K562 (cell line): ENCODE data around the gene PCNX3. TPM values are rescaled to one million over a fixed set of nuclear protein-coding genes. Genes with fewer than 3 reads are reported as not detected.
A peak's percentile ranks its signal among the peaks of the same experiment; 100 is the strongest.

Source experiments
- ATF7 ChIP-seq: fragments of 450-650 bp; IDR thresholded peaks from 2 replicates; pipeline ENCODE4 v1.7.1; 2014; ENCODE audit warnings: mild to moderate bottlenecking, moderate library complexity
- DIDO1 ChIP-seq: fragments of 450-650 bp; IDR thresholded peaks from 2 replicates; pipeline ENCODE4 v1.6.1; 2016; ENCODE audit warnings: low read depth, missing biosample characterization, missing genetic modification characterization
- DMBX1 ChIP-seq: fragments of 250-450 bp; sonication (Bioruptor Pico); IDR thresholded peaks from 2 replicates; pipeline ENCODE4 v1.8.0; 2022; ENCODE audit warnings: inconsistent platforms, mild to moderate bottlenecking, moderate library complexity, borderline replicate concordance
- DNMT1 ChIP-seq: fragments of 450-650 bp; IDR thresholded peaks from 2 replicates; pipeline ENCODE4 v1.6.1; 2016; ENCODE audit warnings: antibody characterized with exemption, mild to moderate bottlenecking
- GATAD2A ChIP-seq: fragments of 450-650 bp; IDR thresholded peaks from 2 replicates; pipeline ENCODE4 v1.6.1; 2017
- HNRNPUL1 ChIP-seq: fragments of 200-400 bp; formaldehyde crosslinking; IDR thresholded peaks from 2 replicates; pipeline ENCODE4 v1.6.1; 2017; ENCODE audit warnings: low read length
- HOXB6 ChIP-seq: fragments of 250-450 bp; sonication (Bioruptor Pico); IDR thresholded peaks from 2 replicates; pipeline ENCODE4 v1.5.1; 2022; ENCODE audit warnings: mild to moderate bottlenecking, borderline replicate concordance
- IFI16 ChIP-seq: fragments of 250-450 bp; sonication (Bioruptor Pico); IDR thresholded peaks from 2 replicates; pipeline ENCODE4 v2.1.2; 2022; ENCODE audit warnings: mild to moderate bottlenecking, inconsistent platforms
- KDM1A ChIP-seq, 2 experiments: fragments of 450-650 bp; IDR thresholded peaks; 2 replicates each; pipeline ENCODE4 v1.6.1; 2016; ENCODE audit warnings: mild to moderate bottlenecking in 2 of 2
- KDM5B ChIP-seq: fragments of 200-600 bp; sonication (generic); IDR thresholded peaks from 2 replicates; pipeline ENCODE4 v1.6.1; 2012; ENCODE audit warnings: low read depth, mild to moderate bottlenecking, moderate library complexity, low read length, control low read depth, inconsistent platforms; ENCODE audit not compliant: insufficient replicate concordance
- LCOR ChIP-seq: sonication (generic); formaldehyde crosslinking; IDR thresholded peaks from 2 replicates; pipeline ENCODE4 v1.8.0; 2022; ENCODE audit warnings: mild to moderate bottlenecking, missing genetic modification reagents
- MXI1 ChIP-seq: IDR thresholded peaks from 2 replicates; pipeline ENCODE4 v1.6.1; 2011; ENCODE audit warnings: low read depth, mild to moderate bottlenecking, improper control_type of control experiment, low read length
- NCOA4 ChIP-seq: fragments of 450-650 bp; IDR thresholded peaks from 2 replicates; pipeline ENCODE4 v1.6.1; 2018; ENCODE audit warnings: mild to moderate bottlenecking; ENCODE audit not compliant: partially characterized antibody
- NCOR1 ChIP-seq: fragments of 450-650 bp; IDR thresholded peaks from 2 replicates; pipeline ENCODE4 v1.6.1; 2016; ENCODE audit warnings: mild to moderate bottlenecking, moderate library complexity
- NELFE ChIP-seq: IDR thresholded peaks from 2 replicates; pipeline ENCODE4 v1.6.1; 2011; ENCODE audit warnings: mild to moderate bottlenecking; ENCODE audit not compliant: insufficient read depth, insufficient read length
- RCOR1 ChIP-seq, 2 experiments: IDR thresholded peaks; 2 replicates each; pipeline ENCODE4 v1.6.1; 2012; ENCODE audit warnings: low read depth in 2 of 2, low read length in 2 of 2, borderline replicate concordance in 1 of 2, improper control_type of control experiment in 1 of 2
- SIRT6 ChIP-seq: IDR thresholded peaks from one replicate; pipeline ENCODE4 v1.6.1; 2012; ENCODE audit warnings: low read depth, mild to moderate bottlenecking, control low read depth, inconsistent platforms, low read length, moderate library complexity
- SRSF3 ChIP-seq: fragments of 200-400 bp; formaldehyde crosslinking; IDR thresholded peaks from 2 replicates; pipeline ENCODE4 v1.6.1; 2016; ENCODE audit warnings: mild to moderate bottlenecking, low read length, moderate library complexity; ENCODE audit not compliant: insufficient read depth
- ZFX ChIP-seq: sonication (generic); formaldehyde crosslinking; IDR thresholded peaks from 2 replicates; pipeline ENCODE4 v1.8.0; 2022; ENCODE audit warnings: mild to moderate bottlenecking, missing genetic modification reagents, moderate library complexity
- polyA plus RNA-seq, 8 experiments: library from polyadenylated mRNA; depleted of rRNA in 4 of 8; stranded (reverse) in 5 of 8; unstranded in 3 of 8; fragments of >200 nt; fragmentation: Nextera tagmentation in 2 of 8; fragmentation: Illumina TruSeq in 1 of 8; extraction: Ambion mirVana in 2 of 8; extraction: Trizol in 1 of 8; gene quantifications; 2 replicates each; pipeline versions ENCODE4 v1.2.1 to v1.2.3, GENCODE V29; 2011 to 2014; ENCODE audit warnings: inconsistent platforms in 1 of 8, missing spikeins in 1 of 8
- total RNA-seq, 7 experiments: library from RNA; depleted of rRNA in 6 of 7; stranded (reverse); fragments of >200 nt in 6 of 7; fragmentation: Illumina TruSeq in 2 of 7; extraction: Trizol in 2 of 7; gene quantifications; 2 replicates each; pipeline versions ENCODE4 v1.2.1 to v1.2.3, GENCODE V29; 2011 to 2021; ENCODE audit warnings: low replicate concordance in 1 of 7
- TF ChIP-seq, protein P1 (sequence below): sonication (generic); formaldehyde crosslinking; IDR thresholded peaks from 2 replicates; pipeline ENCODE4 v1.8.1; 2023; ENCODE audit warnings: mild to moderate bottlenecking, missing genetic modification reagents, moderate library complexity
- TF ChIP-seq, protein P2 (sequence below): sonication (generic); formaldehyde crosslinking; IDR thresholded peaks from 2 replicates; pipeline ENCODE4 v1.8.1; 2023; ENCODE audit warnings: mild to moderate bottlenecking, missing genetic modification reagents
- TF ChIP-seq, protein P3 (sequence below): fragments of 450-650 bp; IDR thresholded peaks from 2 replicates; pipeline ENCODE4 v1.6.1; 2014; ENCODE audit warnings: low read depth, mild to moderate bottlenecking, moderate library complexity, borderline replicate concordance
- TF ChIP-seq, protein P4 (sequence below): sonication (generic); formaldehyde crosslinking; IDR thresholded peaks from 2 replicates; pipeline ENCODE4 v1.4.0; 2020; ENCODE audit warnings: mild to moderate bottlenecking, missing genetic modification reagents

The PCNX3 gene
- total and polyA plus RNA-seq, 9 of the 15 experiments (the other 6 are each of a cell fraction or from before 2014, with no cell fraction given): 0.11 to 47.8 (median 12.8) TPM

DNA sequence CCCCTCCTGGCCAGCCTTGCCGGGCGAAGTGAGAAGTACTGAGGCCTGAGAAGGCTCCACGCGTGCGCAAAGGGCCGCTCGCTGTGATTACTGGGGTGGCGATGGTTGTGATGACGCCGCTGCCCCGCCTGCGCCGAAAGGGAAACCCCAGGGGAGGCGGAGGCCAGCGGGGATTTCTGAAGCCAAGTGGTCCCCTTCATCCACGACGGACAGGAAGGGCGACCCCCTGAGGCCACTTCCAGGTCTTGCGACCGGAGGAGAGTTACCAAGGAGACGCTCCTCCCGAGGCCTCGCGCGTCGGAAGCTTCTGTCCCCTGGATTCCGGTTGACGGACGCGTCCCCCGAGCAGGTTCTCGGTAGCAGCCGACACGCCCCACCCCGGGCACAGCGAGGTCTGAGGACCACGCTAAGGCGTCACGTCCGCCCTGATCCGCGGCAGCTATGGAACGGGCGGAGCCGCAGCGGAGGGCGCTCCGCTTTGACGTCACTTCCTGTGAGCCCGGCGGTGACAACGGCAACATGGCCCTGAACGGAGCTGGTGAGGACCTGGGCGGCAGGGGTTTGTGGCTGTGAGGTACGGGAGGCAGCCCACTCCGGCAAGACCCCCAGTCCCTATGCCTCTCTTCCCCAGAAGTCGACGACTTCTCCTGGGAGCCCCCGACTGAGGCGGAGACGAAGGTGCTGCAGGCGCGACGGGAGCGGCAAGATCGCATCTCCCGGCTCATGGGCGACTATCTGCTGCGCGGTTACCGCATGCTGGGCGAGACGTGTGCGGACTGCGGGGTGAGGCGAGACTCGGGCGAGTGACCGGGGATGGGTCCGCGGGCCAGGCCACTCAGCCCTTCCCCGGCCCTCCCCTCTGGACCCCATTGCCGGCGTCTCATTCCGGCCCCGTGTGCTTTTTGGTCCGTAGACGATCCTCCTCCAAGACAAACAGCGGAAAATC, 45.3 kb upstream of the PCNX3 start, which contains the start of gene ZNRD2 (continued):
- TF ChIP-seq DMBX1 (CRISPR knock-in tag): no peak
- TF ChIP-seq GATAD2A: no peak
- TF ChIP-seq DNMT1: no peak
- TF ChIP-seq, protein P1, sequence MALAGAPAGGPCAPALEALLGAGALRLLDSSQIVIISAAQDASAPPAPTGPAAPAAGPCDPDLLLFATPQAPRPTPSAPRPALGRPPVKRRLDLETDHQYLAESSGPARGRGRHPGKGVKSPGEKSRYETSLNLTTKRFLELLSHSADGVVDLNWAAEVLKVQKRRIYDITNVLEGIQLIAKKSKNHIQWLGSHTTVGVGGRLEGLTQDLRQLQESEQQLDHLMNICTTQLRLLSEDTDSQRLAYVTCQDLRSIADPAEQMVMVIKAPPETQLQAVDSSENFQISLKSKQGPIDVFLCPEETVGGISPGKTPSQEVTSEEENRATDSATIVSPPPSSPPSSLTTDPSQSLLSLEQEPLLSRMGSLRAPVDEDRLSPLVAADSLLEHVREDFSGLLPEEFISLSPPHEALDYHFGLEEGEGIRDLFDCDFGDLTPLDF (CRISPR knock-in tag): no peak
- TF ChIP-seq SRSF3: no peak
- TF ChIP-seq, protein P2, sequence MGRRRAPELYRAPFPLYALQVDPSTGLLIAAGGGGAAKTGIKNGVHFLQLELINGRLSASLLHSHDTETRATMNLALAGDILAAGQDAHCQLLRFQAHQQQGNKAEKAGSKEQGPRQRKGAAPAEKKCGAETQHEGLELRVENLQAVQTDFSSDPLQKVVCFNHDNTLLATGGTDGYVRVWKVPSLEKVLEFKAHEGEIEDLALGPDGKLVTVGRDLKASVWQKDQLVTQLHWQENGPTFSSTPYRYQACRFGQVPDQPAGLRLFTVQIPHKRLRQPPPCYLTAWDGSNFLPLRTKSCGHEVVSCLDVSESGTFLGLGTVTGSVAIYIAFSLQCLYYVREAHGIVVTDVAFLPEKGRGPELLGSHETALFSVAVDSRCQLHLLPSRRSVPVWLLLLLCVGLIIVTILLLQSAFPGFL (CRISPR knock-in tag): no peak
- TF ChIP-seq HNRNPUL1: no peak
- TF ChIP-seq LCOR (CRISPR knock-in tag): peak; percentile 88; the same call in 1 of the 2 replicates
- TF ChIP-seq NCOR1: no peak
- TF ChIP-seq, protein P3, sequence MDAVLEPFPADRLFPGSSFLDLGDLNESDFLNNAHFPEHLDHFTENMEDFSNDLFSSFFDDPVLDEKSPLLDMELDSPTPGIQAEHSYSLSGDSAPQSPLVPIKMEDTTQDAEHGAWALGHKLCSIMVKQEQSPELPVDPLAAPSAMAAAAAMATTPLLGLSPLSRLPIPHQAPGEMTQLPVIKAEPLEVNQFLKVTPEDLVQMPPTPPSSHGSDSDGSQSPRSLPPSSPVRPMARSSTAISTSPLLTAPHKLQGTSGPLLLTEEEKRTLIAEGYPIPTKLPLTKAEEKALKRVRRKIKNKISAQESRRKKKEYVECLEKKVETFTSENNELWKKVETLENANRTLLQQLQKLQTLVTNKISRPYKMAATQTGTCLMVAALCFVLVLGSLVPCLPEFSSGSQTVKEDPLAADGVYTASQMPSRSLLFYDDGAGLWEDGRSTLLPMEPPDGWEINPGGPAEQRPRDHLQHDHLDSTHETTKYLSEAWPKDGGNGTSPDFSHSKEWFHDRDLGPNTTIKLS: peak; percentile 71; the same call in 1 of the 2 replicates
- TF ChIP-seq, protein P4, sequence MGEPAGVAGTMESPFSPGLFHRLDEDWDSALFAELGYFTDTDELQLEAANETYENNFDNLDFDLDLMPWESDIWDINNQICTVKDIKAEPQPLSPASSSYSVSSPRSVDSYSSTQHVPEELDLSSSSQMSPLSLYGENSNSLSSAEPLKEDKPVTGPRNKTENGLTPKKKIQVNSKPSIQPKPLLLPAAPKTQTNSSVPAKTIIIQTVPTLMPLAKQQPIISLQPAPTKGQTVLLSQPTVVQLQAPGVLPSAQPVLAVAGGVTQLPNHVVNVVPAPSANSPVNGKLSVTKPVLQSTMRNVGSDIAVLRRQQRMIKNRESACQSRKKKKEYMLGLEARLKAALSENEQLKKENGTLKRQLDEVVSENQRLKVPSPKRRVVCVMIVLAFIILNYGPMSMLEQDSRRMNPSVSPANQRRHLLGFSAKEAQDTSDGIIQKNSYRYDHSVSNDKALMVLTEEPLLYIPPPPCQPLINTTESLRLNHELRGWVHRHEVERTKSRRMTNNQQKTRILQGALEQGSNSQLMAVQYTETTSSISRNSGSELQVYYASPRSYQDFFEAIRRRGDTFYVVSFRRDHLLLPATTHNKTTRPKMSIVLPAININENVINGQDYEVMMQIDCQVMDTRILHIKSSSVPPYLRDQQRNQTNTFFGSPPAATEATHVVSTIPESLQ (CRISPR knock-in tag): peak; percentile 85
- TF ChIP-seq ATF7: peak; percentile 95
- no peak for TF ChIP-seq IFI16
- peak; percentile 87 for TF ChIP-seq DIDO1 (tag)
- no peak for TF ChIP-seq HOXB6 (CRISPR knock-in tag)
- no peak for TF ChIP-seq NELFE
- TF ChIP-seq KDM5B: peak; percentile 62
- TF ChIP-seq MXI1: peak; percentile 67; the same call in 1 of the 2 replicates
- no peak for TF ChIP-seq SIRT6
- TF ChIP-seq NCOA4: no peak
- TF ChIP-seq KDM1A (IDR thresholded peaks at IDR 0.05): peak; percentile 53 to 59; a peak in 2 of 4 replicates
- TF ChIP-seq RCOR1 (IDR thresholded peaks at IDR 0.05; ENCODE audit: borderline replicate concordance in 1 of 2, low read depth in 2 of 2, low read length in 2 of 2): peak in 1 of 2 experiments; percentile 84; a peak in 2 of 4 replicates
- peak; percentile 84 for TF ChIP-seq ZFX (CRISPR knock-in tag)
